Type B pancreatic cell (in vitro differentiated cells): ENCODE measurements around the gene MRI1. TPM values are rescaled to one million over a fixed set of nuclear protein-coding genes. Genes with fewer than 3 reads are reported as not detected.

Experiments used
- DNase-seq: peaks from one replicate; pipeline ENCODE4 v3.0.0; 2021; ENCODE audit warnings: mixed read lengths; ENCODE audit not compliant: unreplicated experiment; ENCODE audit errors: extremely low spot score
- H3K27ac Mint-ChIP-seq: 2 replicates; pipeline ENCODE4 v1.8.0; 2021; ENCODE audit warnings: mild to moderate bottlenecking, mixed read lengths
- H3K27me3 Mint-ChIP-seq: 2 replicates; pipeline ENCODE4 v1.8.0; 2021; ENCODE audit warnings: mixed read lengths
- H3K36me3 Mint-ChIP-seq: 2 replicates; pipeline ENCODE4 v1.8.0; 2021; ENCODE audit warnings: mixed read lengths
- H3K4me1 Mint-ChIP-seq: one replicate; pipeline ENCODE4 v1.8.0; 2021; ENCODE audit warnings: mixed read lengths; ENCODE audit not compliant: unreplicated experiment
- H3K4me3 Mint-ChIP-seq: 2 replicates; pipeline ENCODE4 v1.8.0; 2021; ENCODE audit warnings: mild to moderate bottlenecking, mixed read lengths
- H3K9me3 Mint-ChIP-seq: 2 replicates; pipeline ENCODE4 v1.8.0; 2021; ENCODE audit warnings: mixed read lengths
- CTCF ChIP-seq: fragments of 200-600 bp; sonication (generic); conservative IDR thresholded peaks from 2 replicates; pipeline ENCODE4 v1.5.0; 2021; ENCODE audit warnings: antibody characterized with exemption, mild to moderate bottlenecking
- long read RNA-seq: library from polyadenylated mRNA; unstranded; transcript quantifications from one replicate; pipeline ENCODE4 v2.0.0, GENCODE V29; 2020
- total RNA-seq: library from RNA; stranded (reverse); gene quantifications from 2 replicates; pipeline ENCODE4 v1.2.1, GENCODE V29; 2021; ENCODE audit warnings: low replicate concordance

MRI1 gene
- total RNA-seq: 24.0 and 27.7 TPM in 2 replicates
- long read RNA-seq, partial matches to known transcripts: 0 of 2 reads
- long read RNA-seq, other reads (novel, unspliced or antisense): 1 of 2 reads

GRCh38 chr19:13764101-13764807, at the start of gene MRI1:
MRI1 (plus strand) TSS chr19:13764522; CDS start chr19:13764589, 67 bp downstream.
- no peaks in the 10 kb centered on the region for H3K9me3 Mint-ChIP-seq
- H3K4me1 Mint-ChIP-seq: peaks cover 6% of the 10 kb centered on the region
- H3K36me3 Mint-ChIP-seq: peaks cover 4% of the 10 kb centered on the region
- H3K4me3 Mint-ChIP-seq: peak within 1 kb of the TSS; percentile 93
- no peak for TF ChIP-seq CTCF
- H3K27ac Mint-ChIP-seq: peak within 1 kb of the TSS; percentile 14
- DNase-seq: peak; percentile 77
- no peaks in the 10 kb centered on the region for H3K27me3 Mint-ChIP-seq

GRCh38 chr19:13717194-13717643, 47.1 kb upstream of the MRI1 start:
- no peak overlapping the region for H3K4me3 Mint-ChIP-seq
- TF ChIP-seq CTCF: no peak
- H3K27me3 Mint-ChIP-seq: peaks cover 13% of the 10 kb centered on the region
- peaks cover 4% of the 10 kb centered on the region for H3K9me3 Mint-ChIP-seq
- DNase-seq: no peak
- no peaks in the 10 kb centered on the region for H3K36me3 Mint-ChIP-seq
- no peak overlapping the region for H3K27ac Mint-ChIP-seq
- peaks cover 3% of the 10 kb centered on the region for H3K4me1 Mint-ChIP-seq

GRCh38 chr19:13718733-13719132, 45.6 kb upstream of the MRI1 start:
- no peaks in the 10 kb centered on the region for H3K36me3 Mint-ChIP-seq
- peaks cover 4% of the 10 kb centered on the region for H3K9me3 Mint-ChIP-seq
- peaks cover 13% of the 10 kb centered on the region for H3K27me3 Mint-ChIP-seq
- H3K4me1 Mint-ChIP-seq: peaks cover 3% of the 10 kb centered on the region
- no peak overlapping the region for H3K4me3 Mint-ChIP-seq
- TF ChIP-seq CTCF: peak; percentile 48
- DNase-seq: no peak
- H3K27ac Mint-ChIP-seq: peak overlapping the region; percentile 54

GRCh38 chr19:13722146-13722545, 42.2 kb upstream of the MRI1 start:
- Mint-ChIP-seq H3K27me3 (peaks cover 12% of the 10 kb centered on the region), H3K36me3 (no peaks in the 10 kb centered on the region), H3K4me1 (peaks cover 3% of the 10 kb centered on the region), H3K9me3 (no peaks in the 10 kb centered on the region), H3K27ac (no peak overlapping the region), H3K4me3 (no peak overlapping the region)
- TF ChIP-seq CTCF: no peak
- no peak for DNase-seq

- Mint-ChIP-seq H3K36me3 (no peaks in the 10 kb centered on the region), H3K4me1 (peaks cover 3% of the 10 kb centered on the region), H3K9me3 (no peaks in the 10 kb centered on the region), H3K4me3 (no peak overlapping the region), H3K27me3 (peaks cover 8% of the 10 kb centered on the region), H3K27ac (no peak overlapping the region)
- TF ChIP-seq CTCF: no peak
- DNase-seq: no peak
Observed at GRCh38 chr19:13723206-13723605, 41.1 kb upstream of the MRI1 start.
